HG03457 (cell line): ENCODE data around the gene OSBPL9.

ENCODE experiments used
- ATAC-seq: cut with Tn5 transposase; IDR thresholded peaks from one replicate; pipeline ENCODE4 v1.9.1; 2021; ENCODE audit warnings: moderate number of reproducible peaks; ENCODE audit not compliant: unreplicated experiment

OSBPL9 gene, protein sequence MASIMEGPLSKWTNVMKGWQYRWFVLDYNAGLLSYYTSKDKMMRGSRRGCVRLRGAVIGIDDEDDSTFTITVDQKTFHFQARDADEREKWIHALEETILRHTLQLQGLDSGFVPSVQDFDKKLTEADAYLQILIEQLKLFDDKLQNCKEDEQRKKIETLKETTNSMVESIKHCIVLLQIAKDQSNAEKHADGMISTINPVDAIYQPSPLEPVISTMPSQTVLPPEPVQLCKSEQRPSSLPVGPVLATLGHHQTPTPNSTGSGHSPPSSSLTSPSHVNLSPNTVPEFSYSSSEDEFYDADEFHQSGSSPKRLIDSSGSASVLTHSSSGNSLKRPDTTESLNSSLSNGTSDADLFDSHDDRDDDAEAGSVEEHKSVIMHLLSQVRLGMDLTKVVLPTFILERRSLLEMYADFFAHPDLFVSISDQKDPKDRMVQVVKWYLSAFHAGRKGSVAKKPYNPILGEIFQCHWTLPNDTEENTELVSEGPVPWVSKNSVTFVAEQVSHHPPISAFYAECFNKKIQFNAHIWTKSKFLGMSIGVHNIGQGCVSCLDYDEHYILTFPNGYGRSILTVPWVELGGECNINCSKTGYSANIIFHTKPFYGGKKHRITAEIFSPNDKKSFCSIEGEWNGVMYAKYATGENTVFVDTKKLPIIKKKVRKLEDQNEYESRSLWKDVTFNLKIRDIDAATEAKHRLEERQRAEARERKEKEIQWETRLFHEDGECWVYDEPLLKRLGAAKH

GRCh38 chr1:51616903-51617708 is at the start of gene OSBPL9:
Gene OSBPL9, plus strand, starts transcription at chr1:51617092. Its CDS starts 19 bp downstream, at chr1:51617111.
- ATAC-seq = peak; percentile 78

DNA sequence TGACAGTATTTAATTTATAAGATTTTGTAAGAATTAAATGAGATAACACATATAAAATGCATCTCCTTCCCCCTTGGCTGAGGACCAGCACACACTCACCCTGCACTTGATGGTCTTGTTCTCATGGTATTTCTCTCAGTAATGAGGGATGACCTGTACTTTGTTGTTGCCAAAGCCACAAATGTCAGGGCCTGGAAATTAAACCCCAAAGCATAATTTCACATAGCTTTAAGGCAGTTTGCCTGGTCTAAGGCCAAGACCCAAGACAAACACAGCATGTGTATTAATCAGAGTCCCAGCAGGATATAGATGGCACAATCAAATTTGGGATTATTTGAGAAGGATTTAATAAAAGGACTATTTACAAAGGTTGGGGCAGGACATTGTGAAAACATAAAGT is 49.2 kb upstream of the OSBPL9 start:
- no peak for ATAC-seq

DNA sequence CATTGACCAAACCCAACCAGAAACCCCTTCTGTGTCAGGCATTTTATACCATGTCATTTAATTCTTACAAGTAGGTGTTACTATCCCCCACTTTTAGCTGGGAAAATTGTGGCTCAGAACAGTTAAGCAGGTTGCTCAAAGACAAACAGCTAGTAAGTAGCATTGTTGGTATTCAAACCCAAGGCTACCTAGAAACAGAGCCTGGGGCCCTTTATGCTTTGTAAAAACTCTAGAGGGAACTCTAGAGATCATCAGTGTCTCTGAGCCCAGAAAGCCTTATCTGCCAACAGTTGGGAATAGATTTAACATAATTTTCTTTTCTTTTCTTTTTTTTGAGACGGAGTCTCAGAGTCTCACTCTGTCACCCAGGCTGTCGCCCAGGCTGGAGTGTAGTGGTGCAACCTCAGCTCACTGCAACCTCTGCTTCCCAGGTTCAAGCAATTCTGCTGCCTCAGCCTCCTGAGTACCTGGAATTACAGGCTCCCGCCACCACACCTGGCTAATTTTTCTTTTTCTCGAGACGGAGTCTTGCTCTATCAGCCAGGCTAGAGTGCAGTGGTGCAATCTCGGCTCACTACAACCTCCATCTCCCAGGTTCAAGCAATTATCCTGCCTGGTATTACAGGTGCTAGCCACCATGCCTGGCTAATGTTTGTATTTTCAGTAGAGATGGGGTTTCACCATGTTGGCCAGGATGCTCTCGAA is 48.5 kb upstream of the OSBPL9 start:
- ATAC-seq = no peak

GRCh38 chr1:51569284-51570062 is 47.4 kb upstream of the OSBPL9 start:
- peak; percentile 81 for ATAC-seq

DNA sequence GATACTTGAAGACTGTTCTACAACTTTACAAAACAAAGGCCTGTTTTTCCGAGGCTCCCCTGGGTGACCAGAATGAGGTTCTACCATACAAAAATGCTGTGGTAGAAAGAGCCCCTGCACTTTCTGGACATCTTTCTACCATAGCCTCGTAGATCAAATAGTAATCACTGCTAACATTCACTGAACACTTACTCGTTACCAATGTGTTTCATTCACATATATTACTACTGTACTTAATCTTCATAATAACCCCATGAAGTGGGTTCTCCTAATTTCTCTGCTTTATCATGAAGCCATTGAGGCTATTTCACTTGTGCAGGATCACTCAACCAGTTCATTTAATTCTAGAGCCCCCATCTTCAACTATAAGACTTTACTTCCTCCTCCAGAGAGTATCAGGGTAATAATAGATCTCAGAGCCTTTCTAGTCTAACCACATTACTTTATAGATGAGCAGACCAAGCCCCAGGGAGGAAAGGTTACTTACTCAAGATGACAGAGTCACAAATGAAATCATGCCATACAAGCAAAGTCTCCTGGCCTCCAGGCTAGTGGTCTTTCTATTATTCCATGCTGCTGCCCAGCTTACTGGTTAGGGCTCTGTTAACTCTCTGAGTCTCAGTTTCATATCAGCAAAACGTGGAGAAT is 46.7 kb upstream of the OSBPL9 start:
- no peak for ATAC-seq

- no peak for ATAC-seq
Measured at GRCh38 chr1:51572365-51572764, 44.5 kb upstream of the OSBPL9 start.

- ATAC-seq = no peak
Measured at GRCh38 chr1:51574796-51575195, 42.1 kb upstream of the OSBPL9 start.

DNA sequence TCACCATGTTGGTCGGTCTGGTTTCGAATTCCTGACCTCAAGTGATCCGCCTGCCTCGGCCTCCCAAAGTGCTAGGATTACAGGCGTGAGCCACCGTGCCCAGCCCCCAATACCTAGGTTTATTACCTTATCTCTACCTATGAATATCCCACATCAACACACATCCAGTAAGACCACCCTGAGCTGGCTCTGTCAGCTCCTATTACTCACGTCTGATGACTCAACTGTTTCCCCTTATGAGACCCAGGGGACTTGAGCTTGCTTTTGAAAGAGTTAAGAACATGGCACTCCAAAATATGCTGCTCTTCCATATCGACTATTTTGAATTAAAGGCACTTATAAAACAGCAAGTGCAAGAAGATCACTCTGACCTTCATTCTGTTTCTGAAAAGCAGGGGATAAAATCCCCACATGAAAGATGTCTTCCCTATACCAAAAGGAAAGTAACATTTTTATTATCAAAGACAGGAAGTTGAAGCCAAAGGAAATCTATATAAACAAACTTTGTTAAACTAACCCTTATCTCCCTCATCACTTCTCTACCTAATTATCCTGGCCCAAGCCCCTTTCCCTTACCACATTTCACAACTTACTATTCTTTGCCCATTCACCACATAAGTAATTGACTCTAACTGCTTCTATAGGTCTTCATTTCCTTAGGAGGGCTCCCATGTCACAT is 41.3 kb upstream of the OSBPL9 start:
- ATAC-seq = no peak

DNA sequence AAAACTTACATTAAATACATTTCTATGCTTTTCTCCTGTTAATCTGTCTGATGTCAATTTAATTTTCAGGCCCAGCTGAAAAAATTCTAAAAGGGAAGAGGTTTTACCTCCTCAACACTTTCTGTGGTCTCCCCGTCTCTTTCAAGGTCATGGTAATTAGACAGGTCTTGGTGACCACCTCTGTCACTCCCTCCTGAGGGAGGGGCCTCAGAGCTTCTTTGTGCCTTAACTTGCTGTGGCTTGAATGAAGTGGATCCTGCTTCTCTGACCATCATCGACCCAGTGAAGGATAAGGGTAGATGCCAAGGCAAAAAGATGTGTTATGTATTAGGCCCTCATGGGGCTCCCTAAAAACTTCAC is 40.8 kb upstream of the OSBPL9 start:
- no peak for ATAC-seq

DNA sequence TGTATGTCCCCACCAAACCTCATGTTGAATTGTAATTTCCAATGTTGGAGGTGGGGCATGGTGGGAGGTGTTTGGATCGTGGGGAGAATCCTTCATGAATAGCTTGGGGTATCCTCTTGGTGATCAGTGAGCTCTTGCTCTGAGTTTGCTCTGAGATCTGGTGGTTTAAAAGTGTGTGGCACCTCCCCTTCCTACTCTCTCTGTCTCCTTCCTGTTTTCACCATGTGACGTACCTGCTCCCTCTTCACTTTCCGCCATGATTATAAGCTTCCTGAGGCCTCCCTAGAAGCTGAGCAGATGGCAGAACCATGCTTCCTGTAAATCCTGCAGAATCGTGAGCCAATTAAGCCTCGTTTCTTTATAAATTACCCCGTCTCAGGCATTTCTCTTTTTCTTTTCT is 40.0 kb upstream of the OSBPL9 start:
- no peak for ATAC-seq

DNA sequence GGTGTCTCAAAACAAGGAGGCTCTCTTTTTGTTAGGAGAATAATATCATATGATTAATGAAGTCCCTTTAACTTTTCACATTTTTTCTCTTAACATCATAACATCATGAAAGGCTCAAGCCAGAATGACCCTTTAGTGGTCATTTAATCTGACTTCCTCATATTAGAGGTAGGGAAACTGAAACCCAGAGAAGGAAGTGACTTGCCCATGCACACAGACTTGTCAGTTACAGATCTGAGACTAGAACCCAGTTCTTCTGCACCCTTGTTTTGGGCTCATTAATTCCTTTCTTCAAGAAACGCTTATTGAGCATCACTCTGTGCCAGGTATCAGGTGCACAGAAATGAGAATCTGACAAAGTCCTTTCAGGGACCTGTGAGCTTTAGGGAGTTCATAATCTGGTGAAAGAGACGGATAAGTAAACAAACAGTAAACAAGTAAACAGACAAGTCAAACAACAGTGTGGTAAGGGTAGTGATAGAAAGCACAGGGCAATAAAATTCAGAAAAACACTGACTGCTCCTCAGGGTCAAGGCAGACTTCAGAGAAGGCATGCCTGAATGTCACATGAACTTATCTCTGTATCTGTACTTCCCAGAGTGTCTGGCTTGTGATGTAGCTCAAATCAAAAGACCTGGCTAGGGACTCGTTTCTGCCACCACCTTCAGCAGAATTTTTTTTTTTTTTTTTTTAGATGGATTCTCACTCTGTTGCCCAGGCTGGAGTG is 38.3 kb upstream of the OSBPL9 start:
- ATAC-seq = no peak

GRCh38 chr1:51581238-51581637 is 35.7 kb upstream of the OSBPL9 start:
- ATAC-seq = no peak

DNA sequence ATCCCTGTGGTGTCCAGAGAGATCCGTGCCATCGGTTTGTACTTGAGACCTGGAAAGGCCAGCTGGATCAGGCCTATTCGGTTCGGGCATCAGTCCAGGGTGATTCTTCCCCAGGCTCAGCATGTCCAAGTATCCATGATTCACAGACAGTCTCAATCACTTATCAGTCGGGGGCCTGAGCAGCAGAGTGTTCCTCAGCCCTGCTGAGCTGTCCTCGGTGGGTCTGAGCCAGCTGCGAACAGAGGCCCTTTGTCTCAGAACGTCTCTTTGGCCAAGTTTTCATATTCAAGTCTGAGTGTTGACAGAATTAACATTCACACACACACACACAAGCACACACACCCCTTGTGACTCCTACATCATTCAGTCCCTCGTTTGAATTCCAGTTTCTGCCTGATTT is 33.4 kb upstream of the OSBPL9 start:
- ATAC-seq = no peak

DNA sequence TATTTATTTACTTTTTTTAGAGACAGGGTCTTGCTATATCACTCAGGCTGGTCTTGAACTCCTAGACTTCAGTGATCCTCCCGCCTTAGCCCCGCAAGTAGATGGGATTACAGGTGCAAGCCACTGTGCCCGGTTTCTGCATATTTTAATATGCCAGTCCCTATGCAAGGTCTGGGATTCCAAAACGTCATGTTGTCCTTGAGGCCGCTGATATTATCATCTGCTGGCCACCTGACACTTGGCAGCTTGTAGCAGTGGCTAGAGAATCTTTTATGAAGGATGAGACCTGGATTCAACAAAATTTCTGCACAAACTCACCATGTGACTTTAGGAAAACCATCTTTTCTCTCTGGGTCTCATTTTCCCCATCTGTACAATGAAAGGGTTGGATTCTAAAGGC is 32.9 kb upstream of the OSBPL9 start:
- ATAC-seq = no peak

GRCh38 chr1:51592711-51593110 is 24.2 kb upstream of the OSBPL9 start:
- no peak for ATAC-seq

DNA sequence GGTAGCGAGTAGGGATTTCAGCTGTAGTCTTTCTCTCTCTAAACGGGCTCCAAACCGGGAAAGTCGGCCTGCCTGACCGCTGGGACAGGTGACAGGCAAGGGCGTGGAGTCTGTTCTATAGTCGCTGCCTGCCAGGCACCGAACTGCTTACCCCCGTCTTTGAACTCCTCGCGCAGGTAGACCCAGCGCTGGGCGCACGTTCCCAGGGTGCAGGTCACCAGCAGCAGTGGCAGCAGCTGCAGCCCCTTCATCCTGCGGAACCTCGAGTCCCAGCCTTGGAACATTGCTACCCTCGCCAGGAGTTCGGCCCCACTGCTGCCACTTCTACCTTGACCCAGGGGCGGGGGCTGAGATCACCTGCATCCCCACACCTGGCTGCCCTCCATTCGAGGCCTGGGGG is 22.2 kb upstream of the OSBPL9 start:
- no peak for ATAC-seq

- ATAC-seq = no peak
Measured at GRCh38 chr1:51600529-51600928, 16.4 kb upstream of the OSBPL9 start.

- no peak for ATAC-seq
Measured at GRCh38 chr1:51600965-51601364, 15.9 kb upstream of the OSBPL9 start.
